ENCODE data around the gene HNF1A. TPM values are rescaled to one million over a fixed set of nuclear protein-coding genes. Genes with fewer than 3 reads are reported as not detected.

The HNF1A gene
- total RNA-seq, 4 donors from 2014 or later = not detected

GRCh38 chr12:121022713-121023112, 44.4 kb downstream of the HNF1A start:
- no peaks in the 10 kb centered on the region for H3K4me1 ChIP-seq
- H3K27me3 ChIP-seq = no peaks in the 10 kb centered on the region
- TF ChIP-seq, protein P1, sequence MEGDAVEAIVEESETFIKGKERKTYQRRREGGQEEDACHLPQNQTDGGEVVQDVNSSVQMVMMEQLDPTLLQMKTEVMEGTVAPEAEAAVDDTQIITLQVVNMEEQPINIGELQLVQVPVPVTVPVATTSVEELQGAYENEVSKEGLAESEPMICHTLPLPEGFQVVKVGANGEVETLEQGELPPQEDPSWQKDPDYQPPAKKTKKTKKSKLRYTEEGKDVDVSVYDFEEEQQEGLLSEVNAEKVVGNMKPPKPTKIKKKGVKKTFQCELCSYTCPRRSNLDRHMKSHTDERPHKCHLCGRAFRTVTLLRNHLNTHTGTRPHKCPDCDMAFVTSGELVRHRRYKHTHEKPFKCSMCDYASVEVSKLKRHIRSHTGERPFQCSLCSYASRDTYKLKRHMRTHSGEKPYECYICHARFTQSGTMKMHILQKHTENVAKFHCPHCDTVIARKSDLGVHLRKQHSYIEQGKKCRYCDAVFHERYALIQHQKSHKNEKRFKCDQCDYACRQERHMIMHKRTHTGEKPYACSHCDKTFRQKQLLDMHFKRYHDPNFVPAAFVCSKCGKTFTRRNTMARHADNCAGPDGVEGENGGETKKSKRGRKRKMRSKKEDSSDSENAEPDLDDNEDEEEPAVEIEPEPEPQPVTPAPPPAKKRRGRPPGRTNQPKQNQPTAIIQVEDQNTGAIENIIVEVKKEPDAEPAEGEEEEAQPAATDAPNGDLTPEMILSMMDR (IDR thresholded peaks at IDR 0.05) = no peak
- no peak for TF ChIP-seq POLR2A (IDR thresholded peaks at IDR 0.05)
- 71 to 74% methylated on average over 2 of the region's 2 CpGs for WGBS, 2 donors
- no peak for DNase-seq
- no peak overlapping the region for H3K27ac ChIP-seq
- H3K9me3 ChIP-seq = no peaks in the 10 kb centered on the region
- intact Hi-C loops (cut with DNase I) = no loop called here
- no peak overlapping the region for H3K4me3 ChIP-seq (replicated peaks in 1 of 3)
- no peaks in the 10 kb centered on the region for H3K36me3 ChIP-seq

DNA sequence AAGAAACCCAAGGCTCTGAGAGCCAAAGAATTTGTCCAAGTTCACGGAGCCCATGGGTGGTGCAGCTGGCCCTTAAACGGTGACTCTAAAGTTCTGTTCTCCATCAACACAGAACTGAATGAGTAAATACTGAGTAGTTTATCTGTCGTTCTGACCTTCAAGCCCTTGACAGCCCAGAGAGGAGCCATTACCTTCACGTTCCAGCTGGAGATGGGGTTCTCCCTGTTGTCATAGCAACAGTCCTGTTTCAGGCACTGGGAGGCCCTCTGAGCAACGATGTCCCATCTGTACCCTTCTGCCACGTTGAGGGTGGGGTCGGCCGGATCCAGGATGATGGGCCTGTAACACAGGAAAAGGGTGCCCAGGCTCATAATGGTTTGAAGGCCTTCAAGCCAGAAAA, 45.5 kb downstream of the HNF1A start:
- H3K9me3 ChIP-seq = no peaks in the 10 kb centered on the region
- H3K27ac ChIP-seq = no peak overlapping the region
- H3K4me1 ChIP-seq = no peaks in the 10 kb centered on the region
- DNase-seq = no peak
- H3K4me3 ChIP-seq (replicated peaks in 1 of 3) = no peak overlapping the region
- H3K27me3 ChIP-seq = no peaks in the 10 kb centered on the region
- WGBS, 2 donors = 69 to 75% methylated on average over 8 of the region's 8 CpGs
- no peaks in the 10 kb centered on the region for H3K36me3 ChIP-seq
- no peak for TF ChIP-seq POLR2A (IDR thresholded peaks at IDR 0.05)
- TF ChIP-seq, protein P1 (IDR thresholded peaks at IDR 0.05) = no peak
- intact Hi-C loops (cut with DNase I) = no loop called here

DNA sequence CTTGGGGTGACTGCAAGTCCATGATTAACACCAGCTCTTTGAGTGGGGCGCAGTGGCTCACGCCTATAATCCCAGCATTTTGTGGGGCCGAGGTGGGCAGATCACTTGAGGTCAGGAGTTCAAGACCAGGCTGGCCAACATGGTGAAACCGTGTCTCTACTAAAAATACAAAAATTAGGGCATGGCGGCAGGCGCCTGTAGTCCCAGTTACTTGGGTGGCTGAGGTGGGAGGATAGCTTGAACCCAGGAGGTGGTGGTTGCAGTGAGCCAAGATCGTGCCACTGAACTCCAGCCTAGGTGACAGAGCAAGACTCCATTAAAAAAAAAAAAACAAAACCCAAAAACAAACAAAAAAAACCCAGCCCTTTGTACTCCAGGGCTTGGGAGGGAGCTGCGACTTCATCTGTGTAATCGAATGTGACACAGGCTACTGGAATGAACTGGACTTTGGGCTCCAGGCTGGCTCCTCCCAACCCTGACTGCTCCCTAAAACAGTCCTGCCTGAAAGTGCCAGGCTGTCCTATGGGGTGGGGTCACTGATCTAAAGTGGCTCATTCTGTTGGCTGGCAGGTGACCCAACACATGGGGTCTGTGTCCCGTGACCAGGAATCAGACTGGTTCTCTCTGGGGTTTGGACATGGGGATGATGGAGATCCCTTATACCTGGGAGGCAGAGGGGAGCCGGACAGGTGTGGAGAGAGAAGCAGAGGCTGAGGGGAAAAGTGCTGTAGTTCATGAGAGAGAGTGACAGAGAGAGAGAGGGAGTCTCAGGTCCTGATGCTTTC, 47.3 kb downstream of the HNF1A start:
- Histone ChIP-seq H3K4me3 (replicated peaks in 1 of 3) (no peak overlapping the region), H3K36me3 (no peaks in the 10 kb centered on the region), H3K9me3 (no peaks in the 10 kb centered on the region), H3K27ac (no peak overlapping the region), H3K4me1 (no peaks in the 10 kb centered on the region), H3K27me3 (no peaks in the 10 kb centered on the region)
- no peak for DNase-seq
- 89 to 91% methylated on average over 11 of the region's 11 CpGs for WGBS, 2 donors
- intact Hi-C loops (cut with DNase I) = no loop called here
- TF ChIP-seq, protein P1 (IDR thresholded peaks at IDR 0.05) = no peak
- TF ChIP-seq POLR2A (IDR thresholded peaks at IDR 0.05) = no peak

DNA sequence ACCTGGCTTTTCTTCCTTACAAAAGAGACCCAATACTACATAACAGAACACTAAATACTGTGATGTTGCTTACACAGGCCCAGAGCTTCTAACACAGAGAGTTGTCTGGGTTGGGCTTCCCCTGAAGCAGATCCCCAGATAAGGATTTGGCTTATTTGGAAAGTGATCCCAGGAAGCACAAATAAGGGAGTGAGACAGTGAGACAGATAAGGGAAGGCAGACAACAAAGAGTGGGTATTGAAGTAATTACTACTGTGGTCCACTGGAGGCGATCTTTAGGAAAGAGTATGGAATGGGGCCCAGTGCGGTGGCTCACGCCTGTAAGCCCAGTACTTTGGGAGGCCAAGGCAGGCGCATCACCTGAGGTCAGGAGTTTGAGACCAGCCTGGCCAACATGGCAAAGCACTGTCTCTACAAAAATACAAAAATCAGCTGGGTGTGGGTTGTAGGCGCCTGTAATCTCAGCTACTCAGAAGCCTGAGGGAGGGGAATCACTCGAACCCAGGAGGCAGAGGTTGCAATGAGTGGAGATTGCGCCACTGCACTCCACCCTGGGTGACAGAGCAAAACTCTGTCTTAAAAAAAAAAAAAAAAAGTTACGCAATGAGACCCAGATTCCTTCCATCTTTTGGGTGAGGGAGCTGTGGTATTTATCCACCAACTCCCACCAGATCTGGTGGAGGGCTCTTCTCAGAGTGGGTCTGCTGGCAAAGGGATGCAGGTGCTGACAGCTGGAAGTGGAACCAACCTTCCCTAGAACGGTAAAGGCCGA, 48.1 kb downstream of the HNF1A start:
- DNase-seq = no peak

More for the DNA sequence above, 48.1 kb downstream of the HNF1A start:
- Histone ChIP-seq H3K27ac (no peak overlapping the region), H3K36me3 (no peaks in the 10 kb centered on the region), H3K4me3 (replicated peaks in 1 of 3) (no peak overlapping the region), H3K9me3 (no peaks in the 10 kb centered on the region), H3K4me1 (no peaks in the 10 kb centered on the region), H3K27me3 (no peaks in the 10 kb centered on the region)
- 88 to 91% methylated on average over 10 of the region's 10 CpGs for WGBS, 2 donors
- intact Hi-C loops (cut with DNase I) = no loop called here
- TF ChIP-seq, protein P1 (IDR thresholded peaks at IDR 0.05) = no peak
- no peak for TF ChIP-seq POLR2A (IDR thresholded peaks at IDR 0.05)
